ENCODE results near the gene HNF1B.

Gene HNF1B

GRCh38 chr17:37761059-37761458 is 16.2 kb upstream of the HNF1B start:
- DNase-seq, result no peak

DNA sequence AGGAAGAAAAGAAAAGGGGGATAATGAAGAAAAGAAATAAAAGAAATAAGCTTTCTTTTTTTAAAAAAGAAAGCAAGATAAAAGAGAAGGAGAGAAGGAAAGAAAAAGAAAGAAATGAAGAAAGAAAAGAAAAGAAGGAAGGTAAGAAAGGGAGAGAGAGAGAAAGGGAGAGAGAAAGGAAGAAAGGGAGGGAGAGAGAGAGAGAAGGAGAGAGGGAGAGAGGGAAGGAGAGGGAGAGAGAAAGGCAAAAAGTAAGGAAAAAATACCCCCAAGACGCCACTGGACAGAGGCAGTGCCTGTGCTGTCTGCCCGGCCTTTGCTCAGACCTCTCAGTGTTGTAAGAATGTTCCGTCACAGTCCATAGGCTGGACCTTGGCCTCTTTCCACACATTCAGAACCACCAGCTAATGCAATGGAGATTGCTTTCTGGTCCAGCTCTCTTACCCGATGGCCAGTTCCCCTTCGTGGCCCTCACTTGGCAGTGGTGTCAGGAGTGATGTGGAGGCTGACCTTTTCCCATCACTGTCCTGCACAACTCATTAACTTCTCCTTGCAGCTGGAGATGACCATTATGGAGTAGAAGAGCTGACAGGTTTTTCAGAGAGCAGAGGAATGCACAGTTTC is 14.3 kb upstream of the HNF1B start:
- no peak for DNase-seq

- DNase-seq, result no peak
These were observed 11.2 kb upstream of the HNF1B start for GRCh38 chr17:37756051-37756450.

- no peak for DNase-seq
These were observed 10.6 kb upstream of the HNF1B start for GRCh38 chr17:37755455-37755854.

DNA sequence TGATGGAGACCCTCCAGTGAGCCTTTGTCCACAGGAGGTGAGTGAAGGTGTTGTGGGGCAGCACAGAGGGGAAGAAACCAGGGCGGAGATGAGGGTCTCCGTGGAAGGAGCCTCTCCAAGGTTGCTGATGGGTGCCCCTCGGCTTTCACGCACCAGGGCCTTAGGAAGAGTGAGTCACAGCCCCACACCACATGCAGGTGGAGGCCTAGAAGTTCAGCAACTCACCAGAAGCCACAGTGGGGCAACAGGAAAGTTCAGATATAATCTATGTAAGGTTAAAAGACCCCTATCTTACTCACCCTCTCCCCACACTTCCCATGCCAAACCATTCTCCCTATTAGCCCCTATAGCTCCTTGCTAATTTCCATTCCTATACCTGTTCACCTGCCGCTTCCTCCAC is 9.5 kb upstream of the HNF1B start:
- no peak for DNase-seq

- no peak for DNase-seq
These were observed 7.6 kb upstream of the HNF1B start for GRCh38 chr17:37752482-37752881.

- DNase-seq, result no peak
These were observed 6.1 kb upstream of the HNF1B start for GRCh38 chr17:37750768-37751475.

- no peak for DNase-seq
These were observed 5.4 kb upstream of the HNF1B start for GRCh38 chr17:37750292-37750691.

GRCh38 chr17:37747222-37747621 is 2.4 kb upstream of the HNF1B start:
- no peak for DNase-seq

- DNase-seq, result no peak
These were observed 1.8 kb upstream of the HNF1B start for GRCh38 chr17:37746617-37747016.

DNA sequence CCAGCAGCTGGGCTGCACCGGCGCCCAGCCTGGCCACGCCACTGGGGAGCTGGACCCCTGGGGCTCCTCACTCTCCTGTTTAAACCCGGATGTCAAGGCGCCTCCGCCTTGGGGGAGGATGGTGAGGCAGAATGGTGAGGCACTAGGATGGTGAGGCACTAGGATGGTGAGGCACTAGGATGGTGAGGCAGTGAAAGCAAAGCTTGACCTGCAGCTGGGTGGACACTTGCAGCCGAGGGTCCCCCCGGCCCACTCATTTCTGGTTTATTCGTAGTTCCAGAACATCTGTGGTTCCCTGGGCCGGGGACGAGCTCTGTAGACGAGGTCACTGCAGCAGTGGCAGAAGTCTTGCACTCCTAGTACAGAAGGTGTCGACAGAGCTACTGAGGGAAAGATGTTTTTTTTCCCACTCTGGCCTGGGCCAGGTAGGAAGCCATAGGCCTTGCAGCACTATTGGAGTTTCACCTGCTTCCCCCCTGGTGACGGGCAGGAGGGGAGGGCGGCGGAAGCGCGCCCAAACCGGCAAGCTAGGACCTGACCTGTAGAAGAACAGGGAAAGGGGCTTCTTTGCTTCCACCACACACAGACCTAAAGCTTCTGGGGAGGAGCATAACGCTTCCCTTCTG is 1.1 kb upstream of the HNF1B start:
- no peak for DNase-seq

- no peak for DNase-seq
These were observed 279 bp downstream of the HNF1B start for GRCh38 chr17:37744633-37744927.

DNA sequence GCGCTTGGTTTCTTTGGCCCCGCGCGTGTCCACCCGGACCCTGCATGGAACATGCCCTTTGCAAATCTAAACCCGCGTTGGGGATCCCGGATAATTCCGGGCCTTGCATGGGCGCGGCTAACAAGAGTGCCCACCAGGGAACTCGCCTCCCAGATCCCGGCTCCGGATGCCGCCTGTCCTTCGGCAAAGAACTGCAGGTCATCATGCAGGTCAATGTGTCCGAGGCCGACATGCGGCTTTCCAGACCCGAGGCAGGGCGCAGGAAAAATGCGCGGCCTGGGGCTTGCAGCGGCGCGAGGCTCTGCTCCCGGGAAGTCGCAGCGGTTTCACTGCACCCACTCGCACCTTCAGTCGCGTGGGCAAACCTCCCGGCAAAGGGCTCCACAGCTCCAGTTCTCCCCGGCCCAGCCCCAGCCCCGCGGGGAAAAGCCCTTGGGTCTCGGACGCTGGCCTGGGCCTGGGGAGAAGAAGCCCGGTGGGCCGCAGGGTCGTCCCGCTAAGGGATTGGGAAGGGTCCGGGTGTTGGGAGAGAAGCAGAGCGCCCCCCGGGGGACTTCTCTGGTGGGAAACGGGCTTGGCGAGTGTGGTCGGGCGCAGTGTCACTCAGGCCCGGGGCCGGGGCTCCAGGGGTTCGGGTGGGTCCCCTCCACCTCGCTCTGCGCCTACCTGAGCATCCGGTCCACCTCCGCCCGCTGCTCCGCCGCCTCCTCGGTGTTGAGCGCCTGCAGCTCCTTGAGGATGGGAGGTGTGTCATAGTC is 805 bp downstream of the HNF1B start:
- no peak for DNase-seq

GRCh38 chr17:37743612-37743874 is 1.3 kb downstream of the HNF1B start:
- DNase-seq, result no peak

- DNase-seq, result no peak
These were observed 1.9 kb downstream of the HNF1B start for GRCh38 chr17:37742762-37743611.

DNA sequence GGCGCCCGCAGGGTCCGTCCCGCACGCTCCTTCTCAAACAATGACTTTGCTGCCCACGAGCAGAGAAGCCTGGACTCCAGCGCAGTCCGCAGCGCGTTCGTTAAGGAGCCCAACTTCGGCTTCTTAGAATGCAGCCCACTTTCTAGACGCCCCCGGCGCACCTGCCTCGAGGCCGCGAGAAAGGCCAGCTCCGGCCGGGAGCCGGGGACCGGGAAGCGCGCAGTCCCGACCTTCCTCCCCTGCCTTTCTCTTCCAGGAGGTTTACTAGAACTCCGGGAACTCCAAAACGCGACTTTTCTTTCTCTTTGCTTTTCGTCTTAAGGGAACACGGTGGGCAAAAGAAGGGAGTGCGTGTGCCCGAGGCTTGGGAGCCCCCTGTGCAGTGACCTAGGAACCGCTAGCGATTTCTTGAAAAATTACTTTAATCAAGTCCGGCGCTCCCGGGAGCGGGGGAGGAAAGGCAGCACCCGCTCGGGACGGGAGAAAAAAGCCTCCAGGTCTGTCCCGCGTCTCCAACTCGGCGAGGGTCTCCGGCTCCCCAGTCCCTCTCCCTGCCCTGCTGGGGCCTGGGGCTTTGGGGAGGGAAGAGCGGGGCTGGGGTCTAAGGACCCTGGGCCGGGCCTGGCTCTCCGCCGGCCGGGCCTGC is 2.6 kb downstream of the HNF1B start:
- DNase-seq, result no peak

GRCh38 chr17:37741341-37742115 is 3.3 kb downstream of the HNF1B start:
- DNase-seq, result no peak

- DNase-seq, result no peak
These were observed 3.9 kb downstream of the HNF1B start for GRCh38 chr17:37740915-37741314.

GRCh38 chr17:37737971-37738370 is 6.9 kb downstream of the HNF1B start:
- DNase-seq, result no peak

- DNase-seq, result peak; percentile 52
These were observed 7.8 kb downstream of the HNF1B start for GRCh38 chr17:37737081-37737480.

GRCh38 chr17:37736428-37736827 is 8.4 kb downstream of the HNF1B start:
- no peak for DNase-seq

DNA sequence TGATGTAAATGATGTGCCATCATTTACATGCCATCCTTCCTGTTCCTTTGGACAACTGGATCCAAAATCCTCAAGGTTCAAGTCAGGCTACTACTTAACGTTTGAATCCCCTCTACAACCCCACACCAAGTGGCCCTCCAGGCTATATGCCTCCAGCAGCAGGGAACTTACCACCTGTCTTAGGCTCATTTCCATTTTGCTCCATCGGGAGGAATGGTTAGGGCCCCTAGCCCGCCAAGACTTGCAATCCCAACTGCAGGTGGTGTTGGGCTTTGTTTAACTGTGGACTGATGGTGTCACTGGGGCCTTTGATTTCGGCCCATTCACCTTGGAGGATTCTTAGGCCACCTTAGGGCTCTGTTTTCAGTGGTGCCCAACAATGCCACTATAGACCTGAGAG is 9.7 kb downstream of the HNF1B start:
- DNase-seq, result no peak

Data from hematopoietic multipotent progenitor cell treated with erythropoietin and hydrocortisone succinate and interleukin-3 and kit ligand, for 6 days (in vitro differentiated cells).